VCaP (cell line): Measurements from ENCODE around the gene TADA2B.

Experiments used
- H3K27ac ChIP-seq: fragments of 450-650 bp; 2 replicates; pipeline ENCODE4 v1.5.1; 2017
- TF ChIP-seq, protein P1 (sequence below): fragments of 450-650 bp; conservative IDR thresholded peaks from 2 replicates; pipeline ENCODE4 v1.5.1; 2017; ENCODE audit warnings: mild to moderate bottlenecking, moderate library complexity

The TADA2B gene, protein sequence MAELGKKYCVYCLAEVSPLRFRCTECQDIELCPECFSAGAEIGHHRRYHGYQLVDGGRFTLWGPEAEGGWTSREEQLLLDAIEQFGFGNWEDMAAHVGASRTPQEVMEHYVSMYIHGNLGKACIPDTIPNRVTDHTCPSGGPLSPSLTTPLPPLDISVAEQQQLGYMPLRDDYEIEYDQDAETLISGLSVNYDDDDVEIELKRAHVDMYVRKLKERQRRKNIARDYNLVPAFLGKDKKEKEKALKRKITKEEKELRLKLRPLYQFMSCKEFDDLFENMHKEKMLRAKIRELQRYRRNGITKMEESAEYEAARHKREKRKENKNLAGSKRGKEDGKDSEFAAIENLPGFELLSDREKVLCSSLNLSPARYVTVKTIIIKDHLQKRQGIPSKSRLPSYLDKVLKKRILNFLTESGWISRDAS

DNA sequence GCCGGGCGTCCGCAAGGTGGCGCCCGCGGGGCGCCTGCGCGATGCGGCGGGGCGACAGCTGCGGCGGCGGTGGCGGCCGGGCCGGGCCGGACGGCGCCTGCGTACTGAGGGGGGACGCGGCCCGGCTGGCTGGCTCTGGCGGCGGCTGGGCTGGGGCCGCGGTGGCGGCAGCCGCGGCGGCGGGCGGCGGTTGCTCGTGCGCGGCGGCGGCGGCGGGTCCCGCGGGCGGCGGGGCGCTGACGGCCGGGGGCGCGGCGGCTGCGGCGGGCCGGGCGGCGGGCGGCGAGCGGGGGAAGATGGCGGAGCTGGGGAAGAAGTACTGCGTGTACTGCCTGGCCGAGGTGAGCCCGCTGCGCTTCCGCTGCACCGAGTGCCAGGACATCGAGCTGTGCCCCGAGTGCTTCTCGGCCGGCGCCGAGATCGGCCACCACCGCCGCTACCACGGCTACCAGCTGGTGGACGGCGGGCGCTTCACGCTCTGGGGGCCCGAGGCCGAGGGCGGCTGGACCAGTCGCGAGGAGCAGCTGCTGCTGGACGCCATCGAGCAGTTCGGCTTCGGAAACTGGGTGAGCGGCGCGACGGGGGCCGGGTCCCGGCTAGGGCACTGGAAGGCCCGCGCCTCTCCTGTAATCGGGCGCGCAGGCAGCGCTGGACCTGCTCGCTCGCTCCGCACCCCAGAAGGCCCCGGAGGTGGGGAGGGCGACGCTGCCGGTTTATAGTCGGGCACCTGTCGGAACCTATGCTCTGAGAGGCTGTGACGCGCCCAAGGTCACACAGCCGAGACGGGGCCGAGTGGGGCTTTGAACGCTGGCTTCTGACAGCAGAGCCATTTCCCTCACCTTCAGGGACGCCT, at the start of gene TADA2B:
TADA2B (plus strand) TSS at position 89 of the 853 bp plus-strand sequence; CDS start at position 297, 208 bp downstream.
- peak within 1 kb of the TSS; percentile 88 for H3K27ac ChIP-seq
- TF ChIP-seq, protein P1, sequence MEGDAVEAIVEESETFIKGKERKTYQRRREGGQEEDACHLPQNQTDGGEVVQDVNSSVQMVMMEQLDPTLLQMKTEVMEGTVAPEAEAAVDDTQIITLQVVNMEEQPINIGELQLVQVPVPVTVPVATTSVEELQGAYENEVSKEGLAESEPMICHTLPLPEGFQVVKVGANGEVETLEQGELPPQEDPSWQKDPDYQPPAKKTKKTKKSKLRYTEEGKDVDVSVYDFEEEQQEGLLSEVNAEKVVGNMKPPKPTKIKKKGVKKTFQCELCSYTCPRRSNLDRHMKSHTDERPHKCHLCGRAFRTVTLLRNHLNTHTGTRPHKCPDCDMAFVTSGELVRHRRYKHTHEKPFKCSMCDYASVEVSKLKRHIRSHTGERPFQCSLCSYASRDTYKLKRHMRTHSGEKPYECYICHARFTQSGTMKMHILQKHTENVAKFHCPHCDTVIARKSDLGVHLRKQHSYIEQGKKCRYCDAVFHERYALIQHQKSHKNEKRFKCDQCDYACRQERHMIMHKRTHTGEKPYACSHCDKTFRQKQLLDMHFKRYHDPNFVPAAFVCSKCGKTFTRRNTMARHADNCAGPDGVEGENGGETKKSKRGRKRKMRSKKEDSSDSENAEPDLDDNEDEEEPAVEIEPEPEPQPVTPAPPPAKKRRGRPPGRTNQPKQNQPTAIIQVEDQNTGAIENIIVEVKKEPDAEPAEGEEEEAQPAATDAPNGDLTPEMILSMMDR = no peak

DNA sequence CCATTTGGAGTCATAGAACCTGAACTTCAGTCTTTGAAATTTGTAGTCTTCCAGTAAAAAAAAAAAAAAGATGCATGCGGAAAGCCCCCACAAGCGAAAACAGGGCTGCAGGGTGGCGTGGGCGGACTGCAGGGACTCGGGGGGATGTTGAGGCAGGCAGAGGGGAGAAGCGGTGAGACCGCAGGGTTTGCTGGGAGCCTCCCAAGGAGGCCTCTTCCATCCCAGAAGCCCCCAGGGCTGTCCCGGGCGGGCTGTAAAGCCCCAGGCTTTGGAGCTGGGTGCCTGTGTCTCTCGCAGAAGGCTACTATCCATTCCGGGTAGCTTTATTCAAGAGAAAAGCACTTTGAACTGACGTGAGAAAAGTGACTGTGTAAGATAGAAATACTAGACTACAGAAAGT, 46.7 kb upstream of the TADA2B start:
- H3K27ac ChIP-seq = no peak overlapping the region
- TF ChIP-seq, protein P1 = no peak

GRCh38 chr4:6999172-7000086, 43.7 kb upstream of the TADA2B start:
- TF ChIP-seq, protein P1 = no peak
- H3K27ac ChIP-seq = no peak overlapping the region

GRCh38 chr4:7000421-7001176, 42.6 kb upstream of the TADA2B start:
- TF ChIP-seq, protein P1 = no peak
- H3K27ac ChIP-seq = no peak overlapping the region

- no peak overlapping the region for H3K27ac ChIP-seq
- TF ChIP-seq, protein P1 = no peak
Observed at GRCh38 chr4:7001271-7001670, 41.9 kb upstream of the TADA2B start.

GRCh38 chr4:7002336-7002735, 40.8 kb upstream of the TADA2B start:
- H3K27ac ChIP-seq = no peak overlapping the region

More at GRCh38 chr4:7002336-7002735, 40.8 kb upstream of the TADA2B start:
- TF ChIP-seq, protein P1 = no peak
